SK-N-SH (cell line): Measurements from ENCODE around the gene HSD17B1.

ENCODE experiments used
- CHD2 ChIP-seq: fragments of 150-350 bp; IDR thresholded peaks from 2 replicates; pipeline ENCODE4 v1.6.1; 2018; ENCODE audit warnings: low read length; ENCODE audit not compliant: partially characterized antibody
- FOXM1 ChIP-seq: IDR thresholded peaks from 2 replicates; pipeline ENCODE4 v1.4.0; 2012; ENCODE audit warnings: low read depth, mild to moderate bottlenecking
- GABPA ChIP-seq: IDR thresholded peaks from 2 replicates; pipeline ENCODE4 v1.4.0; 2012; ENCODE audit warnings: low read depth, mild to moderate bottlenecking
- JUND ChIP-seq: IDR thresholded peaks from 2 replicates; pipeline ENCODE4 v1.4.0; 2012
- NFIC ChIP-seq: IDR thresholded peaks from 2 replicates; pipeline ENCODE4 v1.4.0; 2012; ENCODE audit warnings: borderline replicate concordance
- POLR2AphosphoS5 ChIP-seq: IDR thresholded peaks from 2 replicates; pipeline ENCODE4 v1.6.1; 2012; ENCODE audit warnings: low read depth, low read length
- RAD21 ChIP-seq: IDR thresholded peaks from 2 replicates; pipeline ENCODE4 v1.6.1; 2012; ENCODE audit warnings: mild to moderate bottlenecking, low read length
- RCOR1 ChIP-seq: fragments of 150-350 bp; IDR thresholded peaks from 2 replicates; pipeline ENCODE4 v1.6.1; 2017; ENCODE audit warnings: antibody characterized with exemption, low read length
- TAF1 ChIP-seq: IDR thresholded peaks from 2 replicates; pipeline ENCODE4 v1.6.1; 2012; ENCODE audit warnings: low read depth, mild to moderate bottlenecking, low read length, moderate library complexity, borderline replicate concordance
- YY1 ChIP-seq: IDR thresholded peaks from 2 replicates; pipeline ENCODE4 v1.4.0; 2012; ENCODE audit warnings: low read depth, mild to moderate bottlenecking
- TF ChIP-seq, protein P1 (sequence below): fragments of 200-600 bp; sonication (generic); IDR thresholded peaks from 2 replicates; pipeline ENCODE4 v1.6.1; 2017; ENCODE audit warnings: antibody characterized with exemption, mild to moderate bottlenecking, moderate library complexity
- TF ChIP-seq, protein P2 (sequence below): IDR thresholded peaks from 2 replicates; pipeline ENCODE4 v1.4.0; 2012; ENCODE audit warnings: low read depth, borderline replicate concordance
- TF ChIP-seq, protein P3 (sequence below): fragments of 150-350 bp; IDR thresholded peaks from 2 replicates; pipeline ENCODE4 v1.6.1; 2017; ENCODE audit warnings: antibody characterized with exemption, low read length, low read depth, borderline replicate concordance
- TF ChIP-seq, protein P4 (sequence below): IDR thresholded peaks from 2 replicates; pipeline ENCODE4; 2012

DNA sequence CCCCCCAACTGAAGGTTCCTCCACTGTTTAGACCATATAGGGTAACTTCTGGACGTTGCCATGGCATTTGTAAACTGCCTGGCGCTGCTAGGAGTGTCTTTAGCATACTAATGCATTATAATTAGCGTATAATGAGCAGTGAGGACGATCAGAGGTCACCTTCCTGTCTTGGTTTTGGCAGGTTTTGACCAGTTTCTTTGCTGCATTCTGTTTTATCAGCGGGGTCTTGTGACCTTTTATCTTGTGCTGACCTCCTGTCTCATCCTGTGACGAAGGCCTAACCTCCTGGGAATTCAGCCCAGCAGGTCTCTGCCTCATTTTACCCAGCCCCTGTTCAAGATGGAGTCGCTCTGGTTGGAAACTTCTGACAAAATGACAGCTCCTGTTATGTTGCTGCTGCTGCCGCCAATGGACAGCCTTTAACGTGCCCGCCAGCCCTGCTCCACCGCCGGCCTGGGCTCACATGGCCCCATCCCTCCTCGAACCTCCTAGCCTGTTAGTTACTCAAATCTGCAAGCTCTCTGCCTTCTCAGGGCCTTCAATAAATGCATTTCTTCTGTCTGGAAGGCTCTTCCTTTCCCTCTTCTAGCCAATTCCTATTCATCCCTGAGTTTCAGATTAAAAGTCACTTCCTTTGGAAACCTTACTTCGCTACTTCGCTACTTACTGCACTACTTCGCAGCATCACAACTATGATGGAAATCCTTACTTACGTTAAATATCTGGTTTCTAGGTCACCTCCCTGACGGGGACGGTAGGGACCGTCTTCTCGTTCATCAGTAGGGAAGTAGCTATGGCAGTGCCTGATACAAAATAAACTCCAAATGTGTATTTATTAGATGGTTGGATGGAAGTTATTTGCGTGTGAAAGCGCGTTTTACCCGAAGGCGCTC, 17.3 kb upstream of the HSD17B1 start:
- TF ChIP-seq, protein P1, sequence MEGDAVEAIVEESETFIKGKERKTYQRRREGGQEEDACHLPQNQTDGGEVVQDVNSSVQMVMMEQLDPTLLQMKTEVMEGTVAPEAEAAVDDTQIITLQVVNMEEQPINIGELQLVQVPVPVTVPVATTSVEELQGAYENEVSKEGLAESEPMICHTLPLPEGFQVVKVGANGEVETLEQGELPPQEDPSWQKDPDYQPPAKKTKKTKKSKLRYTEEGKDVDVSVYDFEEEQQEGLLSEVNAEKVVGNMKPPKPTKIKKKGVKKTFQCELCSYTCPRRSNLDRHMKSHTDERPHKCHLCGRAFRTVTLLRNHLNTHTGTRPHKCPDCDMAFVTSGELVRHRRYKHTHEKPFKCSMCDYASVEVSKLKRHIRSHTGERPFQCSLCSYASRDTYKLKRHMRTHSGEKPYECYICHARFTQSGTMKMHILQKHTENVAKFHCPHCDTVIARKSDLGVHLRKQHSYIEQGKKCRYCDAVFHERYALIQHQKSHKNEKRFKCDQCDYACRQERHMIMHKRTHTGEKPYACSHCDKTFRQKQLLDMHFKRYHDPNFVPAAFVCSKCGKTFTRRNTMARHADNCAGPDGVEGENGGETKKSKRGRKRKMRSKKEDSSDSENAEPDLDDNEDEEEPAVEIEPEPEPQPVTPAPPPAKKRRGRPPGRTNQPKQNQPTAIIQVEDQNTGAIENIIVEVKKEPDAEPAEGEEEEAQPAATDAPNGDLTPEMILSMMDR: no peak
- TF ChIP-seq FOXM1 (no peak), GABPA (no peak), RAD21 (no peak), CHD2 (no peak), YY1 (no peak; the same call in 1 of the 2 replicates), POLR2AphosphoS5 (no peak), NFIC (no peak), TAF1 (no peak), JUND (no peak), RCOR1 (no peak)
- TF ChIP-seq, protein P2, sequence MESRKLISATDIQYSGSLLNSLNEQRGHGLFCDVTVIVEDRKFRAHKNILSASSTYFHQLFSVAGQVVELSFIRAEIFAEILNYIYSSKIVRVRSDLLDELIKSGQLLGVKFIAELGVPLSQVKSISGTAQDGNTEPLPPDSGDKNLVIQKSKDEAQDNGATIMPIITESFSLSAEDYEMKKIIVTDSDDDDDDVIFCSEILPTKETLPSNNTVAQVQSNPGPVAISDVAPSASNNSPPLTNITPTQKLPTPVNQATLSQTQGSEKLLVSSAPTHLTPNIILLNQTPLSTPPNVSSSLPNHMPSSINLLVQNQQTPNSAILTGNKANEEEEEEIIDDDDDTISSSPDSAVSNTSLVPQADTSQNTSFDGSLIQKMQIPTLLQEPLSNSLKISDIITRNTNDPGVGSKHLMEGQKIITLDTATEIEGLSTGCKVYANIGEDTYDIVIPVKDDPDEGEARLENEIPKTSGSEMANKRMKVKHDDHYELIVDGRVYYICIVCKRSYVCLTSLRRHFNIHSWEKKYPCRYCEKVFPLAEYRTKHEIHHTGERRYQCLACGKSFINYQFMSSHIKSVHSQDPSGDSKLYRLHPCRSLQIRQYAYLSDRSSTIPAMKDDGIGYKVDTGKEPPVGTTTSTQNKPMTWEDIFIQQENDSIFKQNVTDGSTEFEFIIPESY: no peak
- TF ChIP-seq, protein P3, sequence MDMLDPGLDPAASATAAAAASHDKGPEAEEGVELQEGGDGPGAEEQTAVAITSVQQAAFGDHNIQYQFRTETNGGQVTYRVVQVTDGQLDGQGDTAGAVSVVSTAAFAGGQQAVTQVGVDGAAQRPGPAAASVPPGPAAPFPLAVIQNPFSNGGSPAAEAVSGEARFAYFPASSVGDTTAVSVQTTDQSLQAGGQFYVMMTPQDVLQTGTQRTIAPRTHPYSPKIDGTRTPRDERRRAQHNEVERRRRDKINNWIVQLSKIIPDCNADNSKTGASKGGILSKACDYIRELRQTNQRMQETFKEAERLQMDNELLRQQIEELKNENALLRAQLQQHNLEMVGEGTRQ: no peak
- TF ChIP-seq, protein P4, sequence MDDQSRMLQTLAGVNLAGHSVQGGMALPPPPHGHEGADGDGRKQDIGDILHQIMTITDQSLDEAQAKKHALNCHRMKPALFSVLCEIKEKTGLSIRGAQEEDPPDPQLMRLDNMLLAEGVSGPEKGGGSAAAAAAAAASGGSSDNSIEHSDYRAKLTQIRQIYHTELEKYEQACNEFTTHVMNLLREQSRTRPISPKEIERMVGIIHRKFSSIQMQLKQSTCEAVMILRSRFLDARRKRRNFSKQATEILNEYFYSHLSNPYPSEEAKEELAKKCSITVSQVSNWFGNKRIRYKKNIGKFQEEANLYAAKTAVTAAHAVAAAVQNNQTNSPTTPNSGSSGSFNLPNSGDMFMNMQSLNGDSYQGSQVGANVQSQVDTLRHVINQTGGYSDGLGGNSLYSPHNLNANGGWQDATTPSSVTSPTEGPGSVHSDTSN: no peak
